SU-DHL-6 (cell line): ENCODE measurements around the gene ADAM19.

ENCODE experiments used
- EZH2phosphoT487 ChIP-seq: fragments of 200-600 bp; sonication (generic), shearing (Covaris generic); conservative IDR thresholded peaks from 2 replicates; pipeline ENCODE4 v1.6.1; 2018; ENCODE audit warnings: mild to moderate bottlenecking, antibody characterized with exemption, low read length, moderate library complexity, mixed read lengths
- TF ChIP-seq, protein P1 (sequence below): fragments of 200-600 bp; sonication (generic); IDR thresholded peaks from one replicate; pipeline ENCODE4 v1.5.1; 2017; ENCODE audit warnings: antibody characterized with exemption, mild to moderate bottlenecking, low read length, moderate library complexity; ENCODE audit not compliant: insufficient read depth, poor library complexity, severe bottlenecking

DNA sequence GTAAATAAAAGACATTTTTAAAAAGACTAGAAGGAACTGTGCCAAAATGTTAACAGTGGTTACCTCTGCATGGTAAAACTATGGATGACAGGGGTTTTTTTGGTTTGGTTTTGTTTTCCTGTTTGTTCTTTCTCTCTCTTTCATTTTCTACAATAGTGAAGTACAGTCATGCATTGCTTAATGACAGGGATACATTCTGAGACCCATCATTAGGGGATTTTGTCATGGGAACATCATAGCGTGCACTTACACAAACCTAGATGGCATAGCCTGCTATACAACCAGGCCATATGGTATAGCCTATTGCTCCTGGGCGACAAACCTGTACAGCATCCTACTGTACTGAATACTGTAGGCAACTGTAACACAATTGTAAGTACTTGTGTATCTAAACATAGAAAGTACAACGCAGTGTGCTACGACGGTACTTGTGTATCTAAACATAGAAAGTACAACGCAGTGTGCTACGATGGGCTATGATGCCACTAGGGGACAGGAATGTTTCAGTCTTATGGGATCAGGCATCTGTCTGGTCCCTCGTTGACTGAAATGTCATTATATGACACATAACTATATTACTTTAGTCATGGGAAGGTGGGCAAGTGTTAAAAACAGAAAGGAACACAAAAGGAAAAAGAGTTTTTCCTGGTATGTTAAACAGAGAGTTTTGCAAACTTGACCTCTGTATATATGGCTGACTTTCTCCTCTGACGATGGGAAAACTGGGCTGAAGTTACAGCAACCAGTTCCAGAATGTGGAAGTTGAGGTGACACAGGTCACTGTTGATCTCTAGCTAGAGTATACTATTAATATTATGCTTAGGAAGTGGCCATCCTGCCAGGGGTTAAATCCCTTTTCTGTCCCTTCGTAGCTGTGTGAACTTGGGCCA, 7.4 kb upstream of the ADAM19 start:
- TF ChIP-seq, protein P1, sequence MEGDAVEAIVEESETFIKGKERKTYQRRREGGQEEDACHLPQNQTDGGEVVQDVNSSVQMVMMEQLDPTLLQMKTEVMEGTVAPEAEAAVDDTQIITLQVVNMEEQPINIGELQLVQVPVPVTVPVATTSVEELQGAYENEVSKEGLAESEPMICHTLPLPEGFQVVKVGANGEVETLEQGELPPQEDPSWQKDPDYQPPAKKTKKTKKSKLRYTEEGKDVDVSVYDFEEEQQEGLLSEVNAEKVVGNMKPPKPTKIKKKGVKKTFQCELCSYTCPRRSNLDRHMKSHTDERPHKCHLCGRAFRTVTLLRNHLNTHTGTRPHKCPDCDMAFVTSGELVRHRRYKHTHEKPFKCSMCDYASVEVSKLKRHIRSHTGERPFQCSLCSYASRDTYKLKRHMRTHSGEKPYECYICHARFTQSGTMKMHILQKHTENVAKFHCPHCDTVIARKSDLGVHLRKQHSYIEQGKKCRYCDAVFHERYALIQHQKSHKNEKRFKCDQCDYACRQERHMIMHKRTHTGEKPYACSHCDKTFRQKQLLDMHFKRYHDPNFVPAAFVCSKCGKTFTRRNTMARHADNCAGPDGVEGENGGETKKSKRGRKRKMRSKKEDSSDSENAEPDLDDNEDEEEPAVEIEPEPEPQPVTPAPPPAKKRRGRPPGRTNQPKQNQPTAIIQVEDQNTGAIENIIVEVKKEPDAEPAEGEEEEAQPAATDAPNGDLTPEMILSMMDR: no peak
- TF ChIP-seq EZH2phosphoT487: no peak
